ENCODE measurements around the gene SLC39A6.

DNA sequence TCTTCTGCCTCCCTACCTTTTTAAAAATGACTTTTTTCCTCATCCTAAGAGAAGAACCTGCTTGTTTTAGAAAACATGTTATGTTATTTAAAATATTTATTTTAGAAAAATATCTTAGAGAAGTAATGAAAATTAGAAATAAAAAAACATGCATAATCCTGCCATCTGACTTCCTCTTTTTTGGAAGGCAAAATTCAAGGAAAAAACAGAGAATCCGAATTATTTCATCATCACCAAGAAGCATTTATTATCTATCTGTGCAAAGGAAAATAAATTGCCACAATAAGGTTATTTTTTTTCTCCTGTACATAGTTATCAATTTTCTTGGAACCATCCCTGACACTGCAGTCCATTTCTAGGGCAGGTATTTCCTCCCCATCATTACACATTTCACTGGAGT, 14.4 kb downstream of the SLC39A6 start:
- TF ChIP-seq, protein P1, sequence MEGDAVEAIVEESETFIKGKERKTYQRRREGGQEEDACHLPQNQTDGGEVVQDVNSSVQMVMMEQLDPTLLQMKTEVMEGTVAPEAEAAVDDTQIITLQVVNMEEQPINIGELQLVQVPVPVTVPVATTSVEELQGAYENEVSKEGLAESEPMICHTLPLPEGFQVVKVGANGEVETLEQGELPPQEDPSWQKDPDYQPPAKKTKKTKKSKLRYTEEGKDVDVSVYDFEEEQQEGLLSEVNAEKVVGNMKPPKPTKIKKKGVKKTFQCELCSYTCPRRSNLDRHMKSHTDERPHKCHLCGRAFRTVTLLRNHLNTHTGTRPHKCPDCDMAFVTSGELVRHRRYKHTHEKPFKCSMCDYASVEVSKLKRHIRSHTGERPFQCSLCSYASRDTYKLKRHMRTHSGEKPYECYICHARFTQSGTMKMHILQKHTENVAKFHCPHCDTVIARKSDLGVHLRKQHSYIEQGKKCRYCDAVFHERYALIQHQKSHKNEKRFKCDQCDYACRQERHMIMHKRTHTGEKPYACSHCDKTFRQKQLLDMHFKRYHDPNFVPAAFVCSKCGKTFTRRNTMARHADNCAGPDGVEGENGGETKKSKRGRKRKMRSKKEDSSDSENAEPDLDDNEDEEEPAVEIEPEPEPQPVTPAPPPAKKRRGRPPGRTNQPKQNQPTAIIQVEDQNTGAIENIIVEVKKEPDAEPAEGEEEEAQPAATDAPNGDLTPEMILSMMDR (IDR thresholded peaks at IDR 0.05), result no peak
- TF ChIP-seq EZH2 (IDR thresholded peaks at IDR 0.05; ENCODE audit: borderline replicate concordance, insufficient read depth, low read depth, low read length, poor library complexity, severe bottlenecking), result no peak

All from B cell (primary cell).